ENCODE data around the gene SLC17A7. TPM values are rescaled to one million over a fixed set of nuclear protein-coding genes. Genes with fewer than 3 reads are reported as not detected.

SLC17A7 gene
- total and polyA plus RNA-seq, 2 of the 8 experiments (the other 6 are each of a cell fraction or from before 2014, with no cell fraction given): 2.7 to 3.0 TPM

- H4K91ac ChIP-seq (replicated peaks; ENCODE audit: insufficient read length, low read length): no peak overlapping the region
- CTCF ChIA-PET (ENCODE audit: partially characterized antibody): interaction anchor here (0.6 to 2.4 kb wide), 4 partner anchors 12 to 666 kb away, joined by 3 to 9 read pairs (median 3); partner anchors contain the start of gene FLT3LG
- TF ChIP-seq POLR2AphosphoS5 (IDR thresholded peaks at IDR 0.05; ENCODE audit: low read depth, low read length): no peak
- no peak for TF ChIP-seq JUND (IDR thresholded peaks at IDR 0.05; ENCODE audit: low read length)
- no peak for TF ChIP-seq EZH2 (IDR thresholded peaks at IDR 0.05; ENCODE audit: low read depth, low read length, severe bottlenecking)
- no peak for TF ChIP-seq BRCA1 (IDR thresholded peaks at IDR 0.05; ENCODE audit: low read depth, low read length)
- no peak for TF ChIP-seq RFX5 (IDR thresholded peaks at IDR 0.05; ENCODE audit: borderline replicate concordance, low read depth, low read length)
- TF ChIP-seq CHD2 (IDR thresholded peaks at IDR 0.05; ENCODE audit: low read length): no peak
- TF ChIP-seq TEAD4 (IDR thresholded peaks at IDR 0.05; ENCODE audit: low read depth, low read length): no peak
- TF ChIP-seq SAP30 (IDR thresholded peaks at IDR 0.05; ENCODE audit: insufficient read depth, insufficient replicate concordance, low read length): no peak
- no peak for TF ChIP-seq NANOG (IDR thresholded peaks at IDR 0.05; ENCODE audit: insufficient read depth, low read depth, low read length, poor library complexity, severe bottlenecking)
- no peak for TF ChIP-seq MAX (IDR thresholded peaks at IDR 0.05)
- TF ChIP-seq ZNF274 (IDR thresholded peaks at IDR 0.05; ENCODE audit: borderline replicate concordance, extremely low read depth, low read length): no peak
- TF ChIP-seq SP2 (IDR thresholded peaks at IDR 0.05; ENCODE audit: low read length): no peak
- TF ChIP-seq SIRT6 (IDR thresholded peaks at IDR 0.05; ENCODE audit: low read length): no peak
- no peak for TF ChIP-seq RXRA (IDR thresholded peaks at IDR 0.05; ENCODE audit: insufficient read depth, low read depth, low read length)
Measured at GRCh38 chr19:49456326-49456725, 15.0 kb upstream of the SLC17A7 start.

More at GRCh38 chr19:49456326-49456725, 15.0 kb upstream of the SLC17A7 start:
- no peak overlapping the region for H3K18ac ChIP-seq (ENCODE audit: extremely low read depth, low read length)
- no peak overlapping the region for H2BK5ac ChIP-seq (ENCODE audit: low read depth, low read length)
- H2BK120ac ChIP-seq (replicated peaks; ENCODE audit: low read depth, low read length): no peak overlapping the region
- peaks cover 4% of the 10 kb centered on the region for H3K23me2 ChIP-seq (ENCODE audit: low read depth, low read length)
- POLR2A ChIA-PET (ENCODE audit: partially characterized antibody): interaction anchor here (0.8 to 1.9 kb wide), 5 partner anchors 13 to 105 kb away, joined by 3 to 5 read pairs (median 5); no protein-coding TSS in a partner anchor
- peaks cover 0 to 12% of the 10 kb centered on the region in 2 experiments; a peak in 1 of 4 replicates for H3K79me2 ChIP-seq (ENCODE audit: control insufficient read depth in 1 of 2, insufficient read depth in 2 of 2, low read length in 2 of 2)
- no peak overlapping the region for H3K9ac ChIP-seq (replicated peaks in 1 of 4; ENCODE audit: extremely low read depth in 1 of 4, low read depth in 3 of 4, low read length in 3 of 4)
- no peak overlapping the region for H3K4me3 ChIP-seq (ENCODE audit: extremely low read depth in 1 of 4, insufficient read depth in 2 of 4, low read depth in 3 of 4, low read length in 4 of 4)
- peaks cover 0 to 10% (median 0%) of the 10 kb centered on the region in 4 experiments; a peak in 3 of 8 replicates for H3K36me3 ChIP-seq (ENCODE audit: control insufficient read depth in 2 of 4, insufficient read depth in 4 of 4, low read length in 3 of 4)
- H2AK5ac ChIP-seq (ENCODE audit: low read depth, low read length): no peak overlapping the region
- H3K4me2 ChIP-seq (ENCODE audit: insufficient read depth in 1 of 2, low read depth in 2 of 2, low read length in 2 of 2): no peak overlapping the region
- no peak overlapping the region for H2BK15ac ChIP-seq (ENCODE audit: low read length)
- H2AFZ ChIP-seq (ENCODE audit: low read length): no peak overlapping the region
- no peak overlapping the region for H4K8ac ChIP-seq (ENCODE audit: extremely low read depth, insufficient read depth, low read length)
- H3K23ac ChIP-seq (ENCODE audit: insufficient read length): no peak overlapping the region
- H3K4me1 ChIP-seq (replicated peaks in 1 of 4; ENCODE audit: control insufficient read depth in 3 of 4, insufficient read depth in 4 of 4, low read length in 3 of 4): no peaks in the 10 kb centered on the region; a peak in 1 of 7 replicates
- H3K14ac ChIP-seq (ENCODE audit: insufficient read length): no peak overlapping the region
- WGBS, 2 experiments (ENCODE audit: extremely low coverage in 1 of 2, insufficient coverage in 1 of 2, insufficient read length in 1 of 2, insufficient replicate concordance in 2 of 2, low coverage in 1 of 2, low lambda C conversion rate in 2 of 2, missing lambda C conversion rate in 1 of 2): 95% methylated on average over 5 of the region's 5 CpGs; no CpG with 5 or more reads in 1 of the 2 experiments
- no peaks in the 10 kb centered on the region for H4K20me1 ChIP-seq (replicated peaks in 1 of 2; ENCODE audit: control insufficient read depth in 1 of 2, insufficient read depth in 2 of 2, low read length in 2 of 2)
- H2BK12ac ChIP-seq (ENCODE audit: low read depth, low read length): no peak overlapping the region
- H4K5ac ChIP-seq (ENCODE audit: insufficient read length, low read depth, low read length): no peak overlapping the region
- H3K4ac ChIP-seq (replicated peaks; ENCODE audit: insufficient read length, low read depth, low read length): no peak overlapping the region
- DNase-seq (ENCODE audit: low read depth in 1 of 2, low spot score in 2 of 2): no peak
- H3K79me1 ChIP-seq (ENCODE audit: low read depth, low read length): no peaks in the 10 kb centered on the region; the same call in 1 of the 2 replicates
- no peaks in the 10 kb centered on the region for H3K27me3 ChIP-seq (replicated peaks in 1 of 4; ENCODE audit: control insufficient read depth in 3 of 4, extremely low read depth in 1 of 4, insufficient read depth in 3 of 4, low read length in 3 of 4)
- no peak overlapping the region for H3K27ac ChIP-seq (ENCODE audit: low read depth, low read length)
- H3K56ac ChIP-seq (replicated peaks; ENCODE audit: insufficient read length, low read depth, low read length): no peak overlapping the region
- no peak overlapping the region for H2BK20ac ChIP-seq (ENCODE audit: low read length)
- no peak for FAIRE-seq
- H3K9me3 ChIP-seq (ENCODE audit: insufficient read depth in 2 of 2, low read depth in 1 of 2, low read length in 1 of 2): no peaks in the 10 kb centered on the region
